GM21529 (cell line): ENCODE results near the gene NR1H2.
"Not testable (repeated sequence)": the region's sequence is repeated elsewhere in the genome, so short reads cannot be mapped to it uniquely, and the experiment has no call there.

Experiments used
- ATAC-seq: cut with Tn5 transposase; IDR thresholded peaks from one replicate; pipeline ENCODE4 v1.9.1; 2021; ENCODE audit not compliant: unreplicated experiment

NR1H2 gene

GRCh38 chr19:50376166-50377050 is at the start of gene NR1H2:
TSS of gene NR1H2 (plus strand) at chr19:50376457. CDS start at chr19:50377606, 1,149 bp downstream.
- ATAC-seq, result peak; percentile 84

GRCh38 chr19:50327013-50327412 is 49.2 kb upstream of the NR1H2 start:
- ATAC-seq, result no peak

- ATAC-seq, result no peak
These were observed 48.6 kb upstream of the NR1H2 start for GRCh38 chr19:50327461-50328223.

GRCh38 chr19:50328224-50328872 is 47.9 kb upstream of the NR1H2 start:
- no peak for ATAC-seq

- peak; percentile 10 for ATAC-seq
These were observed 47.4 kb upstream of the NR1H2 start for GRCh38 chr19:50328873-50329145.

- peak; percentile 53 for ATAC-seq
These were observed 46.9 kb upstream of the NR1H2 start, which contains the start of gene KCNC3 for GRCh38 chr19:50329146-50329925. TSS of gene KCNC3 (minus strand) at chr19:50329377. CDS start at chr19:50329082, 295 bp downstream.

GRCh38 chr19:50329926-50330294 is 46.3 kb upstream of the NR1H2 start:
- not testable (repeated sequence) for ATAC-seq

GRCh38 chr19:50330365-50331078 is 45.7 kb upstream of the NR1H2 start:
- no peak for ATAC-seq

- no peak for ATAC-seq
These were observed 44.9 kb upstream of the NR1H2 start for GRCh38 chr19:50331221-50331993.

- no peak for ATAC-seq
These were observed 44.3 kb upstream of the NR1H2 start for GRCh38 chr19:50331994-50332243.

GRCh38 chr19:50332244-50333038 is 43.8 kb upstream of the NR1H2 start:
- no peak for ATAC-seq

GRCh38 chr19:50333235-50333736 is 43.0 kb upstream of the NR1H2 start:
- ATAC-seq, result peak; percentile 40

GRCh38 chr19:50333737-50334617 is 42.3 kb upstream of the NR1H2 start:
- ATAC-seq, result no peak

- no peak for ATAC-seq
These were observed 41.4 kb upstream of the NR1H2 start for GRCh38 chr19:50334741-50335421.

- ATAC-seq, result not testable (repeated sequence)
These were observed 39.2 kb upstream of the NR1H2 start for GRCh38 chr19:50337031-50337430.

- no peak for ATAC-seq
These were observed 35.9 kb upstream of the NR1H2 start for GRCh38 chr19:50340331-50340730.

- ATAC-seq, result peak; percentile 59
These were observed 35.1 kb upstream of the NR1H2 start for GRCh38 chr19:50341091-50341564.
